H9 (cell line): ENCODE results near the gene UBE2L3. TPM values are rescaled to one million over a fixed set of nuclear protein-coding genes. Genes with fewer than 3 reads are reported as not detected.

Source experiments
- DNase-seq: peaks from one replicate; pipeline ENCODE4 v3.0.0-alpha.2; 2017
- H2AFZ ChIP-seq: one replicate; pipeline ENCODE4 v1.6.1; 2013; ENCODE audit warnings: mild to moderate bottlenecking, low read length, control low read depth, moderate library complexity
- H2AK5ac ChIP-seq: 2 replicates; pipeline ENCODE4 v1.6.1; 2013; ENCODE audit warnings: low read length, control low read depth, mixed read lengths; ENCODE audit not compliant: insufficient read length
- H2BK120ac ChIP-seq: one replicate; pipeline ENCODE4 v1.6.1; 2013; ENCODE audit warnings: low read depth, mild to moderate bottlenecking, low read length, control low read depth, inconsistent platforms; ENCODE audit not compliant: poor library complexity, severe bottlenecking
- H2BK12ac ChIP-seq: 2 replicates; pipeline ENCODE4 v1.6.1; 2013; ENCODE audit warnings: low read length, control low read depth, mixed read lengths, low read depth; ENCODE audit not compliant: insufficient read length
- H2BK15ac ChIP-seq: 2 replicates; pipeline ENCODE4 v1.6.1; 2013; ENCODE audit warnings: low read depth, low read length, control low read depth
- H2BK20ac ChIP-seq: one replicate; pipeline ENCODE4 v1.6.1; 2013; ENCODE audit warnings: low read depth, mild to moderate bottlenecking, low read length, control low read depth, inconsistent platforms; ENCODE audit not compliant: poor library complexity, severe bottlenecking
- H2BK5ac ChIP-seq: 2 replicates; pipeline ENCODE4 v1.6.1; 2013; ENCODE audit warnings: low read length, control low read depth, mixed read lengths; ENCODE audit not compliant: insufficient read length
- H3K14ac ChIP-seq: 2 replicates; pipeline ENCODE4 v1.6.1; 2013; ENCODE audit warnings: low read length, control low read depth; ENCODE audit not compliant: insufficient read depth
- H3K18ac ChIP-seq: 2 replicates; pipeline ENCODE4 v1.6.1; 2013; ENCODE audit warnings: low read depth, mild to moderate bottlenecking, mixed read lengths, low read length, control low read depth; ENCODE audit not compliant: insufficient read length
- H3K23ac ChIP-seq: 2 replicates; pipeline ENCODE4 v1.6.1; 2013; ENCODE audit warnings: low read length, control low read depth, mixed read lengths, low read depth; ENCODE audit not compliant: insufficient read length
- H3K23me2 ChIP-seq: 2 replicates; pipeline ENCODE4 v1.6.1; 2013; ENCODE audit warnings: low read depth, mild to moderate bottlenecking, mixed read lengths, low read length, control low read depth; ENCODE audit not compliant: insufficient read length, poor library complexity, severe bottlenecking
- H3K27ac ChIP-seq: 2 replicates; pipeline ENCODE4 v1.5.1; 2013; ENCODE audit warnings: low read length, control low read depth, mixed read lengths, low read depth; ENCODE audit not compliant: insufficient read length
- H3K27me3 ChIP-seq: 2 replicates; pipeline ENCODE4 v1.6.1; 2013; ENCODE audit warnings: low read length, control low read depth, inconsistent platforms; ENCODE audit not compliant: insufficient read depth
- H3K4ac ChIP-seq: 2 replicates; pipeline ENCODE4 v1.6.1; 2013; ENCODE audit warnings: low read depth, mild to moderate bottlenecking, control low read depth, inconsistent platforms, low read length, moderate library complexity
- H3K4me1 ChIP-seq: 2 replicates; pipeline ENCODE4 v1.6.1; 2013; ENCODE audit warnings: low read length, control low read depth, inconsistent platforms; ENCODE audit not compliant: insufficient read depth
- H3K4me2 ChIP-seq: 2 replicates; pipeline ENCODE4 v1.6.1; 2013; ENCODE audit warnings: low read length, control low read depth, mixed read lengths; ENCODE audit not compliant: insufficient read length, insufficient read depth
- H3K56ac ChIP-seq: 2 replicates; pipeline ENCODE4 v1.6.1; 2013; ENCODE audit warnings: low read depth, mild to moderate bottlenecking, mixed read lengths, low read length, control low read depth; ENCODE audit not compliant: insufficient read length
- H3K79me1 ChIP-seq: 2 replicates; pipeline ENCODE4 v1.6.1; 2013; ENCODE audit warnings: low read depth, mild to moderate bottlenecking, moderate library complexity, low read length, control low read depth, inconsistent platforms; ENCODE audit not compliant: insufficient read depth, poor library complexity, severe bottlenecking
- H3K79me2 ChIP-seq: 2 replicates; pipeline ENCODE4 v1.6.1; 2013; ENCODE audit warnings: low read length, control low read depth, inconsistent platforms; ENCODE audit not compliant: insufficient read depth
- H3K9ac ChIP-seq: 2 replicates; pipeline ENCODE4 v1.6.1; 2013; ENCODE audit warnings: low read length, control low read depth, mixed read lengths; ENCODE audit not compliant: insufficient read length; ENCODE audit errors: extremely low read depth
- H3K9me3 ChIP-seq: one replicate; pipeline ENCODE4 v1.6.1; 2013; ENCODE audit warnings: low read depth, low read length, inconsistent platforms; ENCODE audit not compliant: control insufficient read depth
- H3T11ph ChIP-seq: one replicate; pipeline ENCODE4 v1.6.1; 2013; ENCODE audit warnings: mild to moderate bottlenecking, low read length, control low read depth, inconsistent platforms
- H4K20me1 ChIP-seq: one replicate; pipeline ENCODE4 v1.6.1; 2013; ENCODE audit not compliant: control insufficient read depth, insufficient read length, insufficient read depth
- H4K5ac ChIP-seq: 2 replicates; pipeline ENCODE4 v1.6.1; 2013; ENCODE audit warnings: low read depth, mild to moderate bottlenecking, mixed read lengths, low read length, control low read depth; ENCODE audit not compliant: insufficient read length
- H4K8ac ChIP-seq: replicated peaks from 2 replicates; pipeline ENCODE4 v1.6.1; 2013; ENCODE audit warnings: low read length, control low read depth, mixed read lengths, low read depth; ENCODE audit not compliant: insufficient read length
- H4K91ac ChIP-seq: 2 replicates; pipeline ENCODE4 v1.6.1; 2013; ENCODE audit warnings: low read depth, mild to moderate bottlenecking, moderate library complexity, mixed read lengths, low read length, control low read depth; ENCODE audit not compliant: insufficient read length
- H3K27ac Mint-ChIP-seq, 3 experiments: 2 replicates in 2 of 3; 3 replicates in 1 of 3; pipeline ENCODE4 v1.8.0; 2020 to 2021; ENCODE audit warnings: mixed read lengths in 3 of 3, mild to moderate bottlenecking in 1 of 3, moderate library complexity in 1 of 3
- H3K27me3 Mint-ChIP-seq: 2 replicates; pipeline ENCODE4 v1.8.0; 2021; ENCODE audit warnings: low read depth, mild to moderate bottlenecking, moderate library complexity, mixed read lengths
- H3K36me3 Mint-ChIP-seq, 3 experiments: 2 replicates in 2 of 3; 3 replicates in 1 of 3; pipeline ENCODE4 v1.8.0; 2020 to 2021; ENCODE audit warnings: low read depth in 3 of 3, mixed read lengths in 3 of 3; ENCODE audit not compliant: insufficient read depth in 1 of 3
- H3K4me1 Mint-ChIP-seq, 2 experiments: 2 replicates each; pipeline ENCODE4 v1.8.0; 2020; ENCODE audit warnings: mixed read lengths in 2 of 2
- H3K4me3 Mint-ChIP-seq, 2 experiments: 2 replicates in 1 of 2; 3 replicates in 1 of 2; pipeline ENCODE4 v1.8.0; 2020 to 2021; ENCODE audit warnings: mild to moderate bottlenecking in 2 of 2, mixed read lengths in 2 of 2, moderate library complexity in 1 of 2
- H3K9me3 Mint-ChIP-seq, 2 experiments: 2 replicates in 1 of 2; 3 replicates in 1 of 2; pipeline ENCODE4 v1.8.0; 2020; ENCODE audit warnings: mild to moderate bottlenecking in 2 of 2, mixed read lengths in 2 of 2, moderate library complexity in 1 of 2
- WGBS: extraction: QIAGEN DNeasy Blood & Tissue Kit; methylation state at CpG from one replicate; pipeline ENCODE4 v1.1.7; 2013; ENCODE audit warnings: missing lambda C conversion rate, low lambda C conversion rate, mixed read lengths; ENCODE audit not compliant: insufficient read length; ENCODE audit errors: extremely low coverage; 5-methylcytosine and 5-hydroxymethylcytosine counted together
- total RNA-seq: library from RNA; stranded (reverse); gene quantifications from 2 replicates; pipeline ENCODE4 v1.2.1, GENCODE V29; 2021
- TF ChIP-seq, protein P1 (sequence below): fragments of 200-600 bp; sonication (generic); conservative IDR thresholded peaks from 3 replicates; pipeline ENCODE4 v1.8.0; 2021; ENCODE audit warnings: antibody characterized with exemption, mild to moderate bottlenecking

UBE2L3 gene
- total RNA-seq, 1 experiment from 2014 or later, result 79.7 TPM

DNA sequence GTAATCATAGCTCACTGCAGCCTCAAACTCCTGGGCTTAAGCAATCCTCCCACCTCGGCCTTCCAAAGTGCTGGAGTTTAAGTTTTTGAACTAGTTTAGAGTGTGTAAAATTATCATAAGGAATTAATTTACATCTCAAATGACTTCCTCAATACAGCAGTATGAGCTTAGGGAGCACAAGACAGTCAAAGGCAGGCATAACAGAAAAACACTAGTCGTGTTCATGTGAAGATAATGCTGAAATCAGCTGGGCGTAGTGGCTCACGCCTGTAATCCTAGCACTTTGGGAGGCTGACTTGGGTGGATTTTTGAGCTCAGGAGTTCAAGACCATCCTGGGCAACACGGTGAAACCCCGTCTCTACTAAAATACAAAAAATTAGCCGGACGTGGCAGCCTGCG, 36.5 kb downstream of the UBE2L3 start:
- Histone ChIP-seq H4K5ac (no peak overlapping the region), H4K91ac (no peak overlapping the region), H4K20me1 (peaks cover 2% of the 10 kb centered on the region), H3K79me1 (peaks cover 9% of the 10 kb centered on the region), H3K56ac (no peak overlapping the region), H3K18ac (no peak overlapping the region), H3K23me2 (peaks cover 3% of the 10 kb centered on the region), H2AK5ac (no peak overlapping the region), H4K8ac (no peak overlapping the region), H3K27ac (no peak overlapping the region), H3K4ac (no peak overlapping the region), H3K4me1 (no peaks in the 10 kb centered on the region), H3K4me2 (no peak overlapping the region), H3K23ac (no peak overlapping the region), H3K9ac (no peak overlapping the region), H2BK5ac (no peak overlapping the region), H2BK20ac (no peak overlapping the region), H3T11ph (no peak overlapping the region), H2AFZ (no peak overlapping the region), H2BK15ac (no peak overlapping the region), H3K27me3 (no peaks in the 10 kb centered on the region), H2BK12ac (no peak overlapping the region), H2BK120ac (no peak overlapping the region), H3K9me3 (no peaks in the 10 kb centered on the region), H3K79me2 (peaks cover 16% of the 10 kb centered on the region; the same call in 1 of the 2 replicates), H3K14ac (no peak overlapping the region)
- peaks cover 3% of the 10 kb centered on the region in 2 experiments for H3K4me1 Mint-ChIP-seq
- H3K36me3 Mint-ChIP-seq, result peaks cover 8 to 23% (median 14%) of the 10 kb centered on the region in 3 experiments; a peak in 6 of 7 replicates
- no peaks in the 10 kb centered on the region for H3K9me3 Mint-ChIP-seq
- TF ChIP-seq, protein P1, sequence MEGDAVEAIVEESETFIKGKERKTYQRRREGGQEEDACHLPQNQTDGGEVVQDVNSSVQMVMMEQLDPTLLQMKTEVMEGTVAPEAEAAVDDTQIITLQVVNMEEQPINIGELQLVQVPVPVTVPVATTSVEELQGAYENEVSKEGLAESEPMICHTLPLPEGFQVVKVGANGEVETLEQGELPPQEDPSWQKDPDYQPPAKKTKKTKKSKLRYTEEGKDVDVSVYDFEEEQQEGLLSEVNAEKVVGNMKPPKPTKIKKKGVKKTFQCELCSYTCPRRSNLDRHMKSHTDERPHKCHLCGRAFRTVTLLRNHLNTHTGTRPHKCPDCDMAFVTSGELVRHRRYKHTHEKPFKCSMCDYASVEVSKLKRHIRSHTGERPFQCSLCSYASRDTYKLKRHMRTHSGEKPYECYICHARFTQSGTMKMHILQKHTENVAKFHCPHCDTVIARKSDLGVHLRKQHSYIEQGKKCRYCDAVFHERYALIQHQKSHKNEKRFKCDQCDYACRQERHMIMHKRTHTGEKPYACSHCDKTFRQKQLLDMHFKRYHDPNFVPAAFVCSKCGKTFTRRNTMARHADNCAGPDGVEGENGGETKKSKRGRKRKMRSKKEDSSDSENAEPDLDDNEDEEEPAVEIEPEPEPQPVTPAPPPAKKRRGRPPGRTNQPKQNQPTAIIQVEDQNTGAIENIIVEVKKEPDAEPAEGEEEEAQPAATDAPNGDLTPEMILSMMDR, result no peak
- H3K4me3 Mint-ChIP-seq, result no peak overlapping the region
- no peaks in the 10 kb centered on the region for H3K27me3 Mint-ChIP-seq
- WGBS, result no CpG with 5 or more reads among the region's 9 CpGs
- DNase-seq, result no peak
- no peak overlapping the region for H3K27ac Mint-ChIP-seq
